ENCODE measurements around the gene ACOT11. TPM values are rescaled to one million over a fixed set of nuclear protein-coding genes. Genes with fewer than 3 reads are reported as not detected.

The ACOT11 gene
- total and polyA plus RNA-seq, 10 of the 15 experiments (the other 5 are each of a cell fraction or from before 2014, with no cell fraction given), result 0.04 to 0.85 (median 0.39) TPM; not detected in 1

DNA sequence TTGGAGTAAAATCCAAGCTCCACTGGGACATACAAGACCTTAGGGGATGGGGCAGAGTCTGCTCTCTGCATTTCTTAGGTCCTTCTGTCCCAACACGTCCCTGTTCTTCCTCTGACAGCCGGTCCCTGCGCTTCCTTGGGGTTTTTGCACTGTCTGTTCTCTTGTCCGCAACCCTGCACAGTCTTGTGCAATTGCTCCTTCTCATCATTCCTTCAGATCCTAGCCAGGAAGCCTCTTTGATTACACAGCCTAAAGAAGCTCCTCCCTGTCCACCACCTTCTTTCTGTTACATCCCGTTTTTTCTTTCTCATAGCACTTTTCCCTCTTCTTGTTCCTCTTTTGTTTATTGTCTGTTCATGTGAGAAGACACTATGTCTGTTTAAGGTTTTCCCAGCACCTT lies 19.9 kb downstream of the ACOT11 start (continued):
- TF ChIP-seq SREBF1 (IDR thresholded peaks at IDR 0.05; ENCODE audit: low read length), result no peak
- no peak for TF ChIP-seq HCFC1 (IDR thresholded peaks at IDR 0.05; ENCODE audit: low read length)
- no peak for TF ChIP-seq NRF1 (conservative IDR thresholded peaks at IDR 0.05; ENCODE audit: low read depth, low read length)
- no peak for TF ChIP-seq YY1 (IDR thresholded peaks at IDR 0.05; ENCODE audit: low read depth, low read length)
- no peak for TF ChIP-seq ZNF622 (IDR thresholded peaks at IDR 0.05)
- TF ChIP-seq CBX3 (IDR thresholded peaks at IDR 0.05; ENCODE audit: borderline replicate concordance, low read depth), result no peak
- TF ChIP-seq, protein P1, sequence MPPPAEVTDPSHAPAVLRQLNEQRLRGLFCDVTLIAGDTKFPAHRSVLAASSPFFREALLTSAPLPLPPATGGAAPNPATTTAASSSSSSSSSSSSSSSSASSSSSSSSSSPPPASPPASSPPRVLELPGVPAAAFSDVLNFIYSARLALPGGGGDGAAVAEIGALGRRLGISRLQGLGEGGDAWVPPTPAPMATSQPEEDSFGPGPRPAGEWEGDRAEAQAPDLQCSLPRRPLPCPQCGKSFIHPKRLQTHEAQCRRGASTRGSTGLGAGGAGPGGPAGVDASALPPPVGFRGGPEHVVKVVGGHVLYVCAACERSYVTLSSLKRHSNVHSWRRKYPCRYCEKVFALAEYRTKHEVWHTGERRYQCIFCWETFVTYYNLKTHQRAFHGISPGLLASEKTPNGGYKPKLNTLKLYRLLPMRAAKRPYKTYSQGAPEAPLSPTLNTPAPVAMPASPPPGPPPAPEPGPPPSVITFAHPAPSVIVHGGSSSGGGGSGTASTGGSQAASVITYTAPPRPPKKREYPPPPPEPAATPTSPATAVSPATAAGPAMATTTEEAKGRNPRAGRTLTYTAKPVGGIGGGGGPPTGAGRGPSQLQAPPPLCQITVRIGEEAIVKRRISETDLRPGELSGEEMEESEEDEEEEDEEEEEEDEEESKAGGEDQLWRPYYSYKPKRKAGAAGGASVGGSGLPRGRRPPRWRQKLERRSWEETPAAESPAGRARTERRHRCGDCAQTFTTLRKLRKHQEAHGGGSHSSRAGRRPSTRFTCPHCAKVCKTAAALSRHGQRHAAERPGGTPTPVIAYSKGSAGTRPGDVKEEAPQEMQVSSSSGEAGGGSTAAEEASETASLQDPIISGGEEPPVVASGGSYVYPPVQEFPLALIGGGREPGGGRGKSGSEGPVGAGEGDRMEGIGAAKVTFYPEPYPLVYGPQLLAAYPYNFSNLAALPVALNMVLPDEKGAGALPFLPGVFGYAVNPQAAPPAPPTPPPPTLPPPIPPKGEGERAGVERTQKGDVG (CRISPR knock-in tag; IDR thresholded peaks at IDR 0.05), result no peak
- no peak for TF ChIP-seq ZZZ3 (IDR thresholded peaks at IDR 0.05; ENCODE audit: control insufficient read depth, insufficient read length, low read depth)
- TF ChIP-seq, protein P2, sequence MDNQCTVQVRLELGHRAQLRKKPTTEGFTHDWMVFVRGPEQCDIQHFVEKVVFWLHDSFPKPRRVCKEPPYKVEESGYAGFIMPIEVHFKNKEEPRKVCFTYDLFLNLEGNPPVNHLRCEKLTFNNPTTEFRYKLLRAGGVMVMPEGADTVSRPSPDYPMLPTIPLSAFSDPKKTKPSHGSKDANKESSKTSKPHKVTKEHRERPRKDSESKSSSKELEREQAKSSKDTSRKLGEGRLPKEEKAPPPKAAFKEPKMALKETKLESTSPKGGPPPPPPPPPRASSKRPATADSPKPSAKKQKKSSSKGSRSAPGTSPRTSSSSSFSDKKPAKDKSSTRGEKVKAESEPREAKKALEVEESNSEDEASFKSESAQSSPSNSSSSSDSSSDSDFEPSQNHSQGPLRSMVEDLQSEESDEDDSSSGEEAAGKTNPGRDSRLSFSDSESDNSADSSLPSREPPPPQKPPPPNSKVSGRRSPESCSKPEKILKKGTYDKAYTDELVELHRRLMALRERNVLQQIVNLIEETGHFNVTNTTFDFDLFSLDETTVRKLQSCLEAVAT (IDR thresholded peaks at IDR 0.05), result no peak

DNA sequence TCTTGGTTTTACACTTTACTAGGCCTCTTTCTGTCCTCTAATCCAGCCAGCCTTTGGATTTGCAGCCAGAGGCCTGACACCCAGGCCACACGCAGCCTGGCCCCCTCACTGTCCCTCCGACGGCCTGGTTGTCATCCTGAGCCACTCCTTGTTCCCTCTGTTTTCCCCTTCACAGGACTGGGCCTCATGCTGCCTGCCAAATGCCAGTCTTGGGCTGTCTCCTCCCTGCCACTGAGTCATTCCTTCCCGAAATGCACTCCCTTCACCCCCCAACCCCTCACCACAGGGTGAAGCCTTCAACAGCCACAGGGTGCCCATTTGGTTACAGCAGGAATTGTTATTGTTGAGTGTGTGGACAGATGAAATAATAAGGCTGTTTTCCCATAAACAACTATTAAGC lies 21.3 kb downstream of the ACOT11 start:
- POLR2A ChIA-PET, result no interaction called here
- H3K9ac ChIP-seq (ENCODE audit: control insufficient read depth, insufficient read depth, low read length), result no peak overlapping the region
- TF ChIP-seq CUX1 (IDR thresholded peaks at IDR 0.05; ENCODE audit: insufficient replicate concordance, low read depth, low read length) (no peak), HDAC6 (IDR thresholded peaks at IDR 0.05; ENCODE audit: unreplicated experiment) (no peak), MTA3 (IDR thresholded peaks at IDR 0.05; ENCODE audit: borderline replicate concordance, low read length) (no peak)
- TF ChIP-seq, protein P3, sequence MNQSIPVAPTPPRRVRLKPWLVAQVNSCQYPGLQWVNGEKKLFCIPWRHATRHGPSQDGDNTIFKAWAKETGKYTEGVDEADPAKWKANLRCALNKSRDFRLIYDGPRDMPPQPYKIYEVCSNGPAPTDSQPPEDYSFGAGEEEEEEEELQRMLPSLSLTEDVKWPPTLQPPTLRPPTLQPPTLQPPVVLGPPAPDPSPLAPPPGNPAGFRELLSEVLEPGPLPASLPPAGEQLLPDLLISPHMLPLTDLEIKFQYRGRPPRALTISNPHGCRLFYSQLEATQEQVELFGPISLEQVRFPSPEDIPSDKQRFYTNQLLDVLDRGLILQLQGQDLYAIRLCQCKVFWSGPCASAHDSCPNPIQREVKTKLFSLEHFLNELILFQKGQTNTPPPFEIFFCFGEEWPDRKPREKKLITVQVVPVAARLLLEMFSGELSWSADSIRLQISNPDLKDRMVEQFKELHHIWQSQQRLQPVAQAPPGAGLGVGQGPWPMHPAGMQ (IDR thresholded peaks at IDR 0.05; ENCODE audit: borderline replicate concordance), result no peak

More for the DNA sequence above, 21.3 kb downstream of the ACOT11 start:
- RAD21 ChIA-PET (ENCODE audit: unreplicated experiment), result no interaction called here
- Histone ChIP-seq H3K27ac (ENCODE audit: control insufficient read depth, insufficient read depth) (no peak overlapping the region), H3K4me3 (no peak overlapping the region), H2AFZ (ENCODE audit: control insufficient read depth, low read depth, low read length) (no peak overlapping the region), H3K79me2 (ENCODE audit: control insufficient read depth, insufficient read depth, low read length) (no peaks in the 10 kb centered on the region), H3K27me3 (replicated peaks in 1 of 2; ENCODE audit: control insufficient read depth in 2 of 2, insufficient read depth in 2 of 2, low read length in 1 of 2) (no peaks in the 10 kb centered on the region), H3K9me3 (replicated peaks; ENCODE audit: control insufficient read depth, insufficient read depth, low read length) (no peaks in the 10 kb centered on the region), H4K20me1 (ENCODE audit: control insufficient read depth, insufficient read depth) (no peaks in the 10 kb centered on the region), H3K4me2 (ENCODE audit: control insufficient read depth, insufficient read depth) (no peak overlapping the region), H3K4me1 (ENCODE audit: control insufficient read depth, insufficient read depth, low read length) (no peaks in the 10 kb centered on the region), H3K36me3 (ENCODE audit: control insufficient read depth in 2 of 2, insufficient read depth in 2 of 2, low read length in 1 of 2) (no peaks in the 10 kb centered on the region)
- DNase-seq (ENCODE audit: low read depth, low spot score) (no peak), ATAC-seq (no peak), FAIRE-seq (no peak)
- BruUV-seq (replicated peaks), result no TSS peak
- SMC1A ChIA-PET (ENCODE audit: uncharacterized antibody, unreplicated experiment), result interaction anchor here (0.7 kb wide), 1 partner anchor 979 kb away, joined by 3 read pairs; no protein-coding TSS in a partner anchor
- CTCF ChIA-PET, result no interaction called here
- 11% methylated on average over 4 of the region's 4 CpGs for WGBS (ENCODE audit: insufficient coverage, insufficient replicate concordance, low lambda C conversion rate, missing lambda C conversion rate)
- in situ Hi-C loops (cut with MboI) (no loop called here), intact Hi-C loops (cut with micrococcal nuclease; ENCODE audit: unreplicated experiment) (no loop called here)
